22Rv1 (cell line): ENCODE results near the gene NOX3.

Source experiments
- CTCF ChIP-seq: fragments of 450-650 bp; IDR thresholded peaks from 2 replicates; pipeline ENCODE4 v1.5.1; 2017; ENCODE audit warnings: mild to moderate bottlenecking
- ZFX ChIP-seq: fragments of 450-650 bp; IDR thresholded peaks from 2 replicates; pipeline ENCODE4 v1.6.1; 2017; ENCODE audit warnings: antibody characterized with exemption, borderline replicate concordance

- no peak for TF ChIP-seq CTCF
- TF ChIP-seq ZFX = no peak
Observed at GRCh38 chr6:155346957-155347356, 108.7 kb downstream of the NOX3 start.
